Brain microvascular endothelial cell (primary cell): ENCODE measurements around the gene ZNF436.
"Not testable (repeated sequence)": the region's sequence is repeated elsewhere in the genome, so short reads cannot be mapped to it uniquely, and the experiment has no call there.

Experiments used
- DNase-seq: peaks from one replicate; pipeline ENCODE4 v3.0.0-alpha.2; 2020
- H3K27ac ChIP-seq: fragments of 250-450 bp; sonication (Bioruptor Pico); 2 replicates; pipeline ENCODE4 v1.5.1; 2020; ENCODE audit warnings: mild to moderate bottlenecking, moderate library complexity
- H3K27me3 ChIP-seq: fragments of 250-450 bp; sonication (Bioruptor Pico); replicated peaks from 2 replicates; pipeline ENCODE4 v1.5.1; 2020; ENCODE audit warnings: mild to moderate bottlenecking
- H3K36me3 ChIP-seq: fragments of 250-450 bp; sonication (Bioruptor Pico); replicated peaks from 2 replicates; pipeline ENCODE4 v1.5.1; 2020; ENCODE audit warnings: mild to moderate bottlenecking
- H3K4me3 ChIP-seq: 2 replicates; pipeline ENCODE4 v1.5.1; 2011; ENCODE audit warnings: low read depth, mild to moderate bottlenecking, control low read depth, low read length, moderate library complexity
- in situ Hi-C: cut with HindIII; loops from 2 replicates; pipeline ENCODE4 v1.10.0; 2017; ENCODE audit warnings: low sequenced_read_pairs, low pct_ligation_motif_present
- TF ChIP-seq, protein P1 (sequence below): IDR thresholded peaks from 2 replicates; pipeline ENCODE4 v1.5.1; 2011; ENCODE audit warnings: low read depth, mild to moderate bottlenecking, moderate library complexity, low read length, control low read depth, inconsistent platforms; ENCODE audit errors: missing control alignments

Gene ZNF436

DNA sequence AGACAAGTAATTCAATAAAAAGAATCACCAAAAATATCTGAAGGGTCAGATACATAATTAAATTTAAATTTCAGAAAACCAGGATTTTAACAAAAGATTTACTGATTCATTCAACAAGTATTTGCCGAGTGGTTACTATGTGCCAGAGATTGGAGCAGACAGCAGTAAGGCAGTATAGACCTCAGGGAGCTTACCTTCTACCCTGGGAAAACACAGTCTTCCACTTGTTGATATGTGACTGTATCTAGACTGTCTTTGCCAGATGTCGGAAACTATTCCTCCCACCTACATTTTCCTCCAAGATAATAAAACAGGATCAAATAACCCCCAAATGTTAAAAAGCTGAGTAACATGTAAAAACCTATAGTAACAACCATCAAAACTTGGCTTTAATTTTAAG lies 31.8 kb downstream of the ZNF436 start:
- Histone ChIP-seq H3K4me3 (no peak overlapping the region), H3K36me3 (peaks cover 41% of the 10 kb centered on the region), H3K27ac (no peak overlapping the region), H3K27me3 (no peaks in the 10 kb centered on the region)
- TF ChIP-seq, protein P1, sequence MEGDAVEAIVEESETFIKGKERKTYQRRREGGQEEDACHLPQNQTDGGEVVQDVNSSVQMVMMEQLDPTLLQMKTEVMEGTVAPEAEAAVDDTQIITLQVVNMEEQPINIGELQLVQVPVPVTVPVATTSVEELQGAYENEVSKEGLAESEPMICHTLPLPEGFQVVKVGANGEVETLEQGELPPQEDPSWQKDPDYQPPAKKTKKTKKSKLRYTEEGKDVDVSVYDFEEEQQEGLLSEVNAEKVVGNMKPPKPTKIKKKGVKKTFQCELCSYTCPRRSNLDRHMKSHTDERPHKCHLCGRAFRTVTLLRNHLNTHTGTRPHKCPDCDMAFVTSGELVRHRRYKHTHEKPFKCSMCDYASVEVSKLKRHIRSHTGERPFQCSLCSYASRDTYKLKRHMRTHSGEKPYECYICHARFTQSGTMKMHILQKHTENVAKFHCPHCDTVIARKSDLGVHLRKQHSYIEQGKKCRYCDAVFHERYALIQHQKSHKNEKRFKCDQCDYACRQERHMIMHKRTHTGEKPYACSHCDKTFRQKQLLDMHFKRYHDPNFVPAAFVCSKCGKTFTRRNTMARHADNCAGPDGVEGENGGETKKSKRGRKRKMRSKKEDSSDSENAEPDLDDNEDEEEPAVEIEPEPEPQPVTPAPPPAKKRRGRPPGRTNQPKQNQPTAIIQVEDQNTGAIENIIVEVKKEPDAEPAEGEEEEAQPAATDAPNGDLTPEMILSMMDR: no peak
- no peak for DNase-seq
- in situ Hi-C loops: no loop called here

DNA sequence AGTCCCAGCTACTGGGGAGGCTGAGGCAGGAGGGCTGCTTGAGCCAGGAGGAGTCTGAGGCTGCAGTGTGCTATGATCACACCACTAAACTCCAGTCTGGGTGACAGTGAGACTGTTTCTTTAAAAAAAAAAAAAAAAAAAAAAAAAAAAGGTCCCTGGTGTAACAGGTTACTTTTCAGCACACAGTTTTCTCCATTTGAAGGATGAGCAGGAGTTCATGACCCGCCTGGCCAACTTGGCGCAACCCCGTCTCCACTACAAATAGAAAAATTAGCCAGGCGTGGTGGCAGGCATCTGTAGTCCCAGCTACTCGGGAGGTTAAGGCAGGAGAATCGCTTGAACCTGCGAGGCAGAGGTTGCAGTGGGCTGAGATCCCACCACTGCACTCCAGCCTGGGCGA lies 37.9 kb downstream of the ZNF436 start:
- no peak overlapping the region for H3K4me3 ChIP-seq
- no peak for DNase-seq
- TF ChIP-seq, protein P1: no peak
- H3K27ac ChIP-seq: no peak overlapping the region
- in situ Hi-C loops: no loop called here
- H3K36me3 ChIP-seq: peaks cover 71% of the 10 kb centered on the region
- no peaks in the 10 kb centered on the region for H3K27me3 ChIP-seq

DNA sequence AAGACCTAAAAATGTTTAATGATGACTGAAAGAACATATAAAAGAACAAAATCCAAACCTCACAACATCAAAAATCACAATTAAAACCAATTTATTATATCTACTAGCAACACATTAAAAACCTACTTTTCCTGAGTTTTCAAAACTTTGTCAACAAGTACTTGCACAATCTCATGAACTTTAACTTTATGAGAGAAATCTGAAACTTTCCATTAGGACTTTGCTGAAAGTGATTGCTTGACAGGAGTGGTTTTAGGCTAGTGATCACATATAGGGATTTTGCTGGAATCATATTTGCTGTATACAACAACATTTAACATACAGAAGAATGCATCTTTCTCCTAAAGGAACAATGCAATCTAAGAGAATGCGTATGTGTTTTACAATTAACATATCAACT lies 38.8 kb downstream of the ZNF436 start:
- TF ChIP-seq, protein P1: no peak

DNA sequence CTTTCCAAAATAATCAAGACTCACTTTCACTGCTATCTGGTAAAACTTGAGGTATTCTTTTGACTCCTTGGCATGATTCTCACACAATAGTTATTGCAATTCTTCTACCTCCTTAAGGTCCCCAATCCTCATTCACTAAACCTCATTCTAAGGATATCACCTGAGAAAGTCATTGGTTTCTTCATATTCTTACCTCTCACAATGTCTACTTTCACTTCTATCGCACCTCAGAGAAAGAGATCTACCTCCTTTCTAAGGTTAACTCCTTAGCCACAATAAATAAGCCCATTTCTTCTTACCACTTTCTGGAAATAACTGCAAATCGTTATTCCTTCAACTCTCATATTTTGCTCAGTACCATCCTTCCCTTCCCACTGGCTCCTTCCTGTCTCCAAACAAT lies 44.2 kb downstream of the ZNF436 start:
- no peak overlapping the region for H3K27ac ChIP-seq
- no peak for DNase-seq
- peaks cover 57% of the 10 kb centered on the region for H3K36me3 ChIP-seq
- TF ChIP-seq, protein P1: no peak
- in situ Hi-C loops: no loop called here
- no peaks in the 10 kb centered on the region for H3K27me3 ChIP-seq
- H3K4me3 ChIP-seq: no peak overlapping the region

More for the DNA sequence above, 38.8 kb downstream of the ZNF436 start:
- Histone ChIP-seq H3K27me3 (no peaks in the 10 kb centered on the region), H3K36me3 (peaks cover 77% of the 10 kb centered on the region), H3K27ac (no peak overlapping the region), H3K4me3 (no peak overlapping the region)
- no peak for DNase-seq
- in situ Hi-C loops: no loop called here

DNA sequence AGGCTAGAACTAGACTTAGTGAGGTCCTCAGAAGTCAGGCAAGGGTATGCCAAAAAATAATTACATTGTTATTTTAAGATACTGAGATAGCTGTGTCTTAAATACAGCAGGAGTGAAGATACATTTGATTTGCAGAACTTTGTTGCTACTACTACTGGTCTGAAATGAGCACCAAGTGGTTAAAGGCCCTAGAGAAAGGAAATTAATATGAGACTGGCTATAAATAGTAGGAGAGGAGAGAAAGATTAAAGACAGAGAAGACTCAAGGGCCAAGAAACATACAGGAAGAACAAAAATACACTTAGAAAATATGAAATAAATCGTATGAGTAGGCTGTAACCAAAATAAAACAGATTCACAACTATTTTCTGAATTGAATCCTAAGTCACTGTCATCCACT lies 46.9 kb downstream of the ZNF436 start:
- H3K36me3 ChIP-seq: peaks cover 57% of the 10 kb centered on the region
- no peak for DNase-seq
- H3K27me3 ChIP-seq: no peaks in the 10 kb centered on the region
- no peak overlapping the region for H3K27ac ChIP-seq
- in situ Hi-C loops: no loop called here
- no peak overlapping the region for H3K4me3 ChIP-seq
- TF ChIP-seq, protein P1: no peak

DNA sequence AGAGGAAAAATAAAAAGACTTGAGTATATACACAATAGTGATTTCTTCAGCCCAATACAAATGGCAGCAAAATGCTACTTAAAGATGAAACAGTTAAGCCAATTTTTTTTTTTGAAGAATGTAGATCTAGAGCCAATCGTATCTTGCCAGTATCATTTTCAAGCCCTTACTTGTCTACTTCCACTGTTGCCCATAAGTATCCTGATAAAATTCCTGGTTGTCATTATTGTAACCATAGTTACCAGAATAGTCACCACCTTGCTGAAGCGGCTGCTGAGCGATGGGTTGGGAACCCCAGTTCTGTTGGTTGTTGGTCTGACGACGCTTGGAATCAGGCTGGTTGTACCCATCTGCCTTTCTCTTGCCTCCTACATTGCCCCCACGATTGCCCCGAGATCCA lies 59.4 kb downstream of the ZNF436 start:
- H3K27ac ChIP-seq, H3K4me3 ChIP-seq, in situ Hi-C loops, DNase-seq, H3K27me3 ChIP-seq: not testable (repeated sequence)
- H3K36me3 ChIP-seq: peaks cover 38% of the 10 kb centered on the region
